HepG2 (cell line): Measurements from ENCODE around the gene ADRA1B. TPM values are rescaled to one million over a fixed set of nuclear protein-coding genes. Genes with fewer than 3 reads are reported as not detected.

Source experiments
- ARID4A ChIP-seq: sonication (generic); formaldehyde crosslinking; IDR thresholded peaks from 2 replicates; pipeline ENCODE4 v1.5.0; 2020; ENCODE audit warnings: mild to moderate bottlenecking, missing genetic modification reagents, borderline replicate concordance
- BHLHE40 ChIP-seq: IDR thresholded peaks from 2 replicates; pipeline ENCODE4 v1.6.1; 2011; ENCODE audit warnings: low read length, improper control_type of control experiment
- BRD4 ChIP-seq: sonication (generic); formaldehyde crosslinking; IDR thresholded peaks from 2 replicates; pipeline ENCODE4 v1.4.0; 2020; ENCODE audit warnings: missing genetic modification reagents
- DZIP1 ChIP-seq: sonication (generic); formaldehyde crosslinking; IDR thresholded peaks from 2 replicates; pipeline ENCODE4 v1.5.0; 2020; ENCODE audit warnings: mild to moderate bottlenecking, missing genetic modification reagents
- KLF15 ChIP-seq: sonication (generic); formaldehyde crosslinking; IDR thresholded peaks from 2 replicates; pipeline ENCODE4 v1.8.1; 2023; ENCODE audit warnings: borderline replicate concordance, mild to moderate bottlenecking, inconsistent platforms, missing genetic modification reagents, mixed read lengths
- KMT2A ChIP-seq: sonication (generic); formaldehyde crosslinking; IDR thresholded peaks from 2 replicates; pipeline ENCODE4 v1.4.0; 2020; ENCODE audit warnings: missing genetic modification reagents
- MEIS2 ChIP-seq: sonication (generic); formaldehyde crosslinking; IDR thresholded peaks from 2 replicates; pipeline ENCODE4 v1.9.0; 2021; ENCODE audit warnings: mild to moderate bottlenecking, missing genetic modification reagents
- NFE2L2 ChIP-seq: fragments of 150-350 bp; IDR thresholded peaks from 2 replicates; pipeline ENCODE4 v1.6.1; 2014; ENCODE audit warnings: low read length
- POLR2A ChIP-seq, 2 experiments: IDR thresholded peaks; 2 replicates each; pipeline ENCODE4 v1.6.1; 2011; ENCODE audit warnings: low read depth in 2 of 2, low read length in 2 of 2, mild to moderate bottlenecking in 1 of 2, moderate library complexity in 1 of 2; ENCODE audit not compliant: insufficient read depth in 1 of 2
- RFX5 ChIP-seq: IDR thresholded peaks from 2 replicates; pipeline ENCODE4 v1.6.1; 2011; ENCODE audit warnings: low read depth, low read length, improper control_type of control experiment
- RXRA ChIP-seq: sonication (generic); formaldehyde crosslinking; IDR thresholded peaks from 2 replicates; pipeline ENCODE4 v1.5.1; 2020; ENCODE audit warnings: missing genetic modification reagents
- TGIF2 ChIP-seq: IDR thresholded peaks from 2 replicates; pipeline ENCODE4 v1.6.1; 2016; ENCODE audit warnings: control low read depth, missing compliant biosample characterization
- ZBTB20 ChIP-seq: sonication (generic); formaldehyde crosslinking; IDR thresholded peaks from 2 replicates; pipeline ENCODE4 v1.8.1; 2023; ENCODE audit warnings: missing genetic modification reagents, low read depth, mild to moderate bottlenecking, borderline replicate concordance
- ZHX1 ChIP-seq: sonication (generic); formaldehyde crosslinking; IDR thresholded peaks from 2 replicates; pipeline ENCODE4 v1.8.1; 2022; ENCODE audit warnings: low read depth, mild to moderate bottlenecking, missing genetic modification reagents
- ZMAT5 ChIP-seq: sonication (generic); formaldehyde crosslinking; IDR thresholded peaks from 2 replicates; pipeline ENCODE4 v1.5.0; 2020; ENCODE audit warnings: mild to moderate bottlenecking, low read depth, missing genetic modification reagents, borderline replicate concordance
- ZNF746 ChIP-seq: sonication (generic); formaldehyde crosslinking; IDR thresholded peaks from 2 replicates; pipeline ENCODE4 v1.8.0; 2022; ENCODE audit warnings: mild to moderate bottlenecking, missing genetic modification reagents
- ZSCAN21 ChIP-seq: sonication (generic); formaldehyde crosslinking; IDR thresholded peaks from 2 replicates; pipeline ENCODE4 v1.8.0; 2022; ENCODE audit warnings: mild to moderate bottlenecking, missing genetic modification reagents, moderate library complexity, borderline replicate concordance
- polyA plus RNA-seq, 8 experiments: library from polyadenylated mRNA; depleted of rRNA in 3 of 8; stranded (reverse) in 7 of 8; unstranded in 1 of 8; fragments of >200 nt; fragmentation: Illumina TruSeq in 4 of 8; extraction: Trizol in 4 of 8; gene quantifications; 2 replicates each; pipeline versions ENCODE4 v1.2.1 to v1.2.3, GENCODE V29; 2011 to 2016; ENCODE audit warnings: low read depth in 4 of 8, missing spikeins in 1 of 8, mixed read lengths in 1 of 8; ENCODE audit not compliant: insufficient read depth in 1 of 8
- total RNA-seq, 5 experiments: library from RNA; depleted of rRNA; stranded (reverse); fragments of >200 nt; fragmentation: Illumina TruSeq; extraction: Trizol; gene quantifications; 2 replicates each; pipeline ENCODE4 v1.2.3, GENCODE V29; 2016; ENCODE audit warnings: low read depth in 1 of 5

Gene ADRA1B
- total and polyA plus RNA-seq, 2 of the 13 experiments (the other 11 are each of a cell fraction or from before 2014, with no cell fraction given), result not detected

- TF ChIP-seq ZHX1 (CRISPR knock-in tag), result peak; percentile 56; the same call in 1 of the 2 replicates
- TF ChIP-seq ZSCAN21 (CRISPR knock-in tag), result peak; percentile 62; the same call in 1 of the 2 replicates
- no peak for TF ChIP-seq ZNF746 (CRISPR knock-in tag)
- peak; percentile 15; the same call in 1 of the 2 replicates for TF ChIP-seq TGIF2 (CRISPR knock-in tag)
- TF ChIP-seq ARID4A, result peak; percentile 81; the same call in 1 of the 2 replicates
- peak; percentile 34; the same call in 1 of the 2 replicates for TF ChIP-seq BRD4 (CRISPR knock-in tag)
- no peak for TF ChIP-seq ZBTB20
- TF ChIP-seq KMT2A (CRISPR knock-in tag), result peak; percentile 81
- 0 out of 2 replicates have a peak, but pooled peaks have one; percentile 35 for TF ChIP-seq MEIS2 (CRISPR knock-in tag)
- no peak for TF ChIP-seq ZMAT5 (CRISPR knock-in tag)
- peak; percentile 36; the same call in 1 of the 2 replicates for TF ChIP-seq RXRA
- TF ChIP-seq BHLHE40, result peak; percentile 53; the same call in 1 of the 2 replicates
- TF ChIP-seq DZIP1 (CRISPR knock-in tag), result no peak
- TF ChIP-seq KLF15 (CRISPR knock-in tag), result no peak
- peak; percentile 73; the same call in 1 of the 2 replicates for TF ChIP-seq RFX5
- TF ChIP-seq POLR2A (IDR thresholded peaks at IDR 0.05; ENCODE audit: insufficient read depth in 1 of 2, low read depth in 2 of 2, low read length in 2 of 2), result peak; percentile 94
- TF ChIP-seq NFE2L2, result no peak
Measured at GRCh38 chr5:160008877-160009590, 92.8 kb downstream of the ADRA1B start, which contains the start of gene TTC1 (continued).
